ENCODE data around the gene PTPRN.

The PTPRN gene

GRCh38 chr2:219272995-219273394, 36.2 kb downstream of the PTPRN start:
- H3K9me3 ChIP-seq (ENCODE audit: insufficient read depth, low read length), result no peaks in the 10 kb centered on the region
- TF ChIP-seq CTCF (IDR thresholded peaks at IDR 0.05; ENCODE audit: insufficient read depth, low read length, poor library complexity, severe bottlenecking) (no peak), EZH2phosphoT487 (conservative IDR thresholded peaks at IDR 0.05; ENCODE audit: low read length) (no peak)
- H3K27ac ChIP-seq (ENCODE audit: low read depth, low read length), result no peak overlapping the region
- no peak overlapping the region for H3K4me2 ChIP-seq (ENCODE audit: low read depth, low read length, poor library complexity, severe bottlenecking)
- no peaks in the 10 kb centered on the region for H4K20me1 ChIP-seq (ENCODE audit: low read depth, low read length)
- 0 out of 2 replicates have a peak, but pooled peaks cover 4% of the 10 kb centered on the region for H3K79me2 ChIP-seq (ENCODE audit: insufficient read depth, low read length)
- no peaks in the 10 kb centered on the region for H3K27me3 ChIP-seq (ENCODE audit: low read length)
- H3K36me3 ChIP-seq (ENCODE audit: low read length), result no peaks in the 10 kb centered on the region
- no peak overlapping the region for H3K9ac ChIP-seq (ENCODE audit: low read length)
- no peak overlapping the region for H3K4me3 ChIP-seq (ENCODE audit: insufficient read depth, low read length, poor library complexity, severe bottlenecking)
- H3F3A ChIP-seq (ENCODE audit: insufficient read depth), result peaks cover 3% of the 10 kb centered on the region
- H2AFZ ChIP-seq (ENCODE audit: low read depth, low read length, severe bottlenecking), result no peak overlapping the region
- H3K9me2 ChIP-seq (replicated peaks; ENCODE audit: insufficient read depth, low read length), result no peaks in the 10 kb centered on the region

DNA sequence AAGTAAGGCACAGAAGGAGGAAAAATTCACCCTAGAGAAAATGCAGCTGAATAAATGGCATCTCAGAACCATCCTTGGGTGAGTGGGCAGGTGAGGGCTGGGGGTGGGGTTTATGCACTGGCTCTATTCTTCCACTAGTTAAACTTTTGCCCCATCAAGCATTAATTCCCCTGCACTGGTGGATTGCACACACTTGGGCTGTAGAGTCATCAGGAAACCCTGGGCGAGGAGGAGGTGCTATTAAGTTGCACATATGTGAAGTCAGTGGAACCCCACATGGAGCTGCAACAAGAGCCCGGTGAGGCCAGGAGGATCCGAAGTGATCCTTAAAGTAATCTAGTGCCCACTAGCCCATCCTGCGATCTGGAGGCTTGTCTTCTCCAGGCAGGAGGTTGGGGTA, 36.8 kb downstream of the PTPRN start:
- Histone ChIP-seq H3K9me2 (replicated peaks; ENCODE audit: insufficient read depth, low read length) (no peaks in the 10 kb centered on the region), H3F3A (ENCODE audit: insufficient read depth) (no peaks in the 10 kb centered on the region), H3K79me2 (ENCODE audit: insufficient read depth, low read length) (0 out of 2 replicates have a peak, but pooled peaks cover 3% of the 10 kb centered on the region), H3K27me3 (ENCODE audit: low read length) (no peaks in the 10 kb centered on the region), H3K4me3 (ENCODE audit: insufficient read depth, low read length, poor library complexity, severe bottlenecking) (no peak overlapping the region), H3K9me3 (ENCODE audit: insufficient read depth, low read length) (no peaks in the 10 kb centered on the region), H3K27ac (ENCODE audit: low read depth, low read length) (no peak overlapping the region), H2AFZ (ENCODE audit: low read depth, low read length, severe bottlenecking) (no peak overlapping the region), H3K9ac (ENCODE audit: low read length) (no peak overlapping the region), H4K20me1 (ENCODE audit: low read depth, low read length) (no peaks in the 10 kb centered on the region), H3K36me3 (ENCODE audit: low read length) (no peaks in the 10 kb centered on the region), H3K4me2 (ENCODE audit: low read depth, low read length, poor library complexity, severe bottlenecking) (no peak overlapping the region)
- TF ChIP-seq CTCF (IDR thresholded peaks at IDR 0.05; ENCODE audit: insufficient read depth, low read length, poor library complexity, severe bottlenecking) (no peak), EZH2phosphoT487 (conservative IDR thresholded peaks at IDR 0.05; ENCODE audit: low read length) (no peak)

DNA sequence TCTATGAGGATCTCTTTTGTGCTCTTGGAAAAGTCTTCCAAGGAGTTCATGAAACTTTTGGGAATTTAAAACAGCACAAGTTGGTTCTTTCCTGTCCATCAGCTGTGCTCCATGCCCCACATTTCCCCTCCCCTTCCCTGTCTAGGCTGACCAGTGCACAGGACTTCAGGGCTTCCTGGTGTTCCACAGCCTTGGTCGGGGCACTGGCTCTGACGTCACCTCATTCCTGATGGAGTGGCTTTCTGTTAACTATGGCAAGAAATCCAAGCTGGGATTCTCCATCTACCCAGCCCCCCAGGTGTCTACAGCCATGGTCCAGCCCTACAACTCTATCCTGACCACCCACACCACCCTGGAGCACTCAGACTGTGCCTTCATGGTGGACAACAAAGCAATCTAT, 38.2 kb downstream of the PTPRN start:
- no peaks in the 10 kb centered on the region for H3K27me3 ChIP-seq (ENCODE audit: low read length)
- no peaks in the 10 kb centered on the region for H3F3A ChIP-seq (ENCODE audit: insufficient read depth)
- no peak overlapping the region for H3K9ac ChIP-seq (ENCODE audit: low read length)
- no peak overlapping the region for H2AFZ ChIP-seq (ENCODE audit: low read depth, low read length, severe bottlenecking)
- no peaks in the 10 kb centered on the region for H3K9me3 ChIP-seq (ENCODE audit: insufficient read depth, low read length)
- no peak overlapping the region for H3K4me3 ChIP-seq (ENCODE audit: insufficient read depth, low read length, poor library complexity, severe bottlenecking)
- no peaks in the 10 kb centered on the region for H3K79me2 ChIP-seq (ENCODE audit: insufficient read depth, low read length)
- H3K9me2 ChIP-seq (replicated peaks; ENCODE audit: insufficient read depth, low read length), result no peaks in the 10 kb centered on the region
- TF ChIP-seq EZH2phosphoT487 (conservative IDR thresholded peaks at IDR 0.05; ENCODE audit: low read length) (no peak), CTCF (IDR thresholded peaks at IDR 0.05; ENCODE audit: insufficient read depth, low read length, poor library complexity, severe bottlenecking) (no peak)
- no peak overlapping the region for H3K4me2 ChIP-seq (ENCODE audit: low read depth, low read length, poor library complexity, severe bottlenecking)
- H3K27ac ChIP-seq (ENCODE audit: low read depth, low read length), result no peak overlapping the region
- H4K20me1 ChIP-seq (ENCODE audit: low read depth, low read length), result no peaks in the 10 kb centered on the region
- H3K36me3 ChIP-seq (ENCODE audit: low read length), result no peaks in the 10 kb centered on the region

DNA sequence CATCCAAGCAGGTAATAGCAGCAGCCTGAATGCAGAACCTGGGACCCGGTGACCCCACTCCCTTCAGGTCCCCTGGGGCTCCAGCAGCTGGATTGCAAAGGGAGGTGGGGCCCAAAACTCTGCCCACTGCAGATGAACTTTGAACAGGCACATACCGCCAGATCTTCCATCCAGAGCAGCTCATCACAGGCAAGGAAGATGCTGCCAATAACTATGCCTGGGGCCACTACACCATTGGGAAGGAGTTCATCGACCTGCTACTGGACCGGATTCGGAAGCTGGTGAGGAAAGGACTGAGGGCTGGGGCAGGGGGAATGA, 39.2 kb downstream of the PTPRN start:
- H3F3A ChIP-seq (ENCODE audit: insufficient read depth), result no peaks in the 10 kb centered on the region
- no peaks in the 10 kb centered on the region for H3K27me3 ChIP-seq (ENCODE audit: low read length)
- H3K9me3 ChIP-seq (ENCODE audit: insufficient read depth, low read length), result no peaks in the 10 kb centered on the region
- no peaks in the 10 kb centered on the region for H3K79me2 ChIP-seq (ENCODE audit: insufficient read depth, low read length)
- H3K9ac ChIP-seq (ENCODE audit: low read length), result no peak overlapping the region
- TF ChIP-seq EZH2phosphoT487 (conservative IDR thresholded peaks at IDR 0.05; ENCODE audit: low read length), result no peak
- TF ChIP-seq CTCF (IDR thresholded peaks at IDR 0.05; ENCODE audit: insufficient read depth, low read length, poor library complexity, severe bottlenecking), result no peak
- H3K4me2 ChIP-seq (ENCODE audit: low read depth, low read length, poor library complexity, severe bottlenecking), result no peak overlapping the region
- no peak overlapping the region for H2AFZ ChIP-seq (ENCODE audit: low read depth, low read length, severe bottlenecking)
- H3K4me3 ChIP-seq (ENCODE audit: insufficient read depth, low read length, poor library complexity, severe bottlenecking), result no peak overlapping the region
- H3K36me3 ChIP-seq (ENCODE audit: low read length), result no peaks in the 10 kb centered on the region
- H3K27ac ChIP-seq (ENCODE audit: low read depth, low read length), result no peak overlapping the region
- no peaks in the 10 kb centered on the region for H3K9me2 ChIP-seq (replicated peaks; ENCODE audit: insufficient read depth, low read length)
- H4K20me1 ChIP-seq (ENCODE audit: low read depth, low read length), result no peaks in the 10 kb centered on the region
